Adrenal gland (tissue), 12 donors: Measurements from ENCODE around the gene SLC7A9. TPM values are rescaled to one million over a fixed set of nuclear protein-coding genes. Genes with fewer than 3 reads are reported as not detected.
"Not testable (repeated sequence)": the region's sequence is repeated elsewhere in the genome, so short reads cannot be mapped to it uniquely, and the experiment has no call there.

Source experiments
- DNase-seq, 7 donors: peaks; one replicate each; pipeline ENCODE4 v3.0.0-alpha.2; 2019 to 2020
- H3K27ac ChIP-seq, 5 donors: fragments of 200-600 bp; sonication (generic) in 4 of 5; 1 replicate in 3 of 5; 2 replicates in 2 of 5; pipeline versions ENCODE4 v1.5.1 to v1.8.0; 2016 to 2020; ENCODE audit warnings: mild to moderate bottlenecking in 1 of 5
- H3K27me3 ChIP-seq: fragments of 200-600 bp; 2 replicates; pipeline ENCODE4 v1.8.0; 2021
- H3K36me3 ChIP-seq, 2 donors: fragments of 200-600 bp; replicated peaks in 1 of 2; 1 replicate in 1 of 2; 2 replicates in 1 of 2; pipeline versions ENCODE4 v1.5.1 to v1.8.0; 2018 to 2022
- H3K4me1 ChIP-seq, 2 donors: fragments of 200-600 bp; replicated peaks in 1 of 2; 1 replicate in 1 of 2; 2 replicates in 1 of 2; pipeline versions ENCODE4 v1.5.1 to v1.8.0; 2018 to 2021
- H3K4me3 ChIP-seq, 4 donors: fragments of 200-600 bp; sonication (generic) in 3 of 4; one replicate each; pipeline ENCODE4 v1.5.1; 2016 to 2018
- H3K9me3 ChIP-seq, 3 donors: fragments of 200-600 bp; sonication (generic) in 1 of 3; replicated peaks in 1 of 3; 1 replicate in 2 of 3; 2 replicates in 1 of 3; pipeline versions ENCODE4 v1.5.1 to v1.8.0; 2016 to 2021
- POLR2A ChIP-seq, 2 donors: fragments of 450-650 bp; IDR thresholded peaks; one replicate each; pipeline ENCODE4 v1.6.1; 2017; ENCODE audit warnings: antibody characterized with exemption in 2 of 2, mild to moderate bottlenecking in 2 of 2, moderate library complexity in 1 of 2
- WGBS, 4 donors: extraction: QIAGEN DNeasy Blood & Tissue Kit in 2 of 4; methylation state at CpG; one replicate each; pipeline versions ENCODE4 v1.1.5 to v1.1.7; 2013 to 2017; 5-methylcytosine and 5-hydroxymethylcytosine counted together
- intact Hi-C, 2 donors: fragments of 100-400 bp; cut with DNase I; formaldehyde crosslinking; loops; one replicate each; pipeline versions ENCODE4 v1.14.1 to v1.15.0; 2022 to 2023
- polyA plus RNA-seq, 3 donors: library from polyadenylated mRNA; stranded (reverse); fragments of 200-250 nt in 2 of 3; fragments of 350-450 nt in 1 of 3; fragmentation: Illumina TruSeq in 1 of 3; extraction: RNeasy Lipid Tissue Mini Kit (QIAGEN cat#74804) in 1 of 3; gene quantifications; one replicate each; pipeline ENCODE4 v1.2.3, GENCODE V29; 2013 to 2014
- total RNA-seq, 9 donors: library from RNA; depleted of rRNA in 4 of 9; stranded (reverse); fragments of >200 nt in 4 of 9; fragments of 120-200 nt in 1 of 9; fragmentation: NEBNext Ultra II Directional in 1 of 9; extraction: Animal tissue kit (Norgen Biotek cat#: 25700) in 1 of 9; gene quantifications; one replicate each; pipeline versions ENCODE4 v1.1.0 to v1.2.4, GENCODE V29; 2013 to 2023
- TF ChIP-seq, protein P1 (sequence below), 6 experiments: fragments of 450-650 bp in 4 of 6; fragments of 200-600 bp in 2 of 6; sonication (generic) in 1 of 6; IDR thresholded peaks; 1 replicate in 5 of 6; 2 replicates in 1 of 6; pipeline versions ENCODE4 v1.5.1 to v1.8.0; 2016 to 2021; ENCODE audit warnings: antibody characterized with exemption in 6 of 6, mild to moderate bottlenecking in 2 of 6, moderate library complexity in 1 of 6
- donor health status: healthy with polysubstance abuse.
- donor health status: Bipolar disorder and iron deficiency.
- donor health status: DM: yes; HTN: yes; CAD: no.
- donor health status: DM: no; HTN: no; CAD: no.
- donor health status: DM: no; HTN: no; CAD: no.
- donor health status: DM: yes; HTN: yes; CAD: no.

Gene SLC7A9
- total and polyA plus RNA-seq, 12 donors, result 0.11 to 0.51 (median 0.48) TPM; not detected in 5

DNA sequence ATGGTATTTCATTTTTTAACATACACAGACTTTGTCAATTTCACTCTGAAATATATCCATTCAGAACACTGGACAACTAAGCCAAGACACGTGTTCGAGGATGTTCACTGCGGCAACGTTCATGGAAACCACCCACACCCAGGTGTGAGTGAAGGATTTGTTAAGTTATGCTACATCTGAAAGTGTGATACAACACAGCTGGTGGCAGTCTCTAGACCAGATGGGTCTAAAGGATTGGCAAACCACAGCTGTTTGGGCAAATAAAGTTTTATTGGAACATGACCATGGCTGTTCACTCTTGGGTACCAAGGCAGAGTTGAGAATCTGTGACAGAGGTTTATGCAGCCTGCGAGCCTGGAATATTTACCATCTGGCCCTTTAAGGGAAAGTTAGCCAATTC, 12.0 kb downstream of the SLC7A9 start:
- no peak for DNase-seq
- no peak overlapping the region for H3K4me3 ChIP-seq
- H3K9me3 ChIP-seq, result no peaks in the 10 kb centered on the region
- H3K27ac ChIP-seq, result no peak overlapping the region
- H3K4me1 ChIP-seq, result no peaks in the 10 kb centered on the region
- 92 to 98% (median 95%) methylated on average over 5 of the region's 5 CpGs for WGBS, 4 donors
- H3K27me3 ChIP-seq, result no peaks in the 10 kb centered on the region
- no peaks in the 10 kb centered on the region for H3K36me3 ChIP-seq
- intact Hi-C loops, result no loop called here
- no peak for TF ChIP-seq POLR2A (IDR thresholded peaks at IDR 0.05)
- TF ChIP-seq, protein P1, sequence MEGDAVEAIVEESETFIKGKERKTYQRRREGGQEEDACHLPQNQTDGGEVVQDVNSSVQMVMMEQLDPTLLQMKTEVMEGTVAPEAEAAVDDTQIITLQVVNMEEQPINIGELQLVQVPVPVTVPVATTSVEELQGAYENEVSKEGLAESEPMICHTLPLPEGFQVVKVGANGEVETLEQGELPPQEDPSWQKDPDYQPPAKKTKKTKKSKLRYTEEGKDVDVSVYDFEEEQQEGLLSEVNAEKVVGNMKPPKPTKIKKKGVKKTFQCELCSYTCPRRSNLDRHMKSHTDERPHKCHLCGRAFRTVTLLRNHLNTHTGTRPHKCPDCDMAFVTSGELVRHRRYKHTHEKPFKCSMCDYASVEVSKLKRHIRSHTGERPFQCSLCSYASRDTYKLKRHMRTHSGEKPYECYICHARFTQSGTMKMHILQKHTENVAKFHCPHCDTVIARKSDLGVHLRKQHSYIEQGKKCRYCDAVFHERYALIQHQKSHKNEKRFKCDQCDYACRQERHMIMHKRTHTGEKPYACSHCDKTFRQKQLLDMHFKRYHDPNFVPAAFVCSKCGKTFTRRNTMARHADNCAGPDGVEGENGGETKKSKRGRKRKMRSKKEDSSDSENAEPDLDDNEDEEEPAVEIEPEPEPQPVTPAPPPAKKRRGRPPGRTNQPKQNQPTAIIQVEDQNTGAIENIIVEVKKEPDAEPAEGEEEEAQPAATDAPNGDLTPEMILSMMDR (IDR thresholded peaks at IDR 0.05), result no peak

DNA sequence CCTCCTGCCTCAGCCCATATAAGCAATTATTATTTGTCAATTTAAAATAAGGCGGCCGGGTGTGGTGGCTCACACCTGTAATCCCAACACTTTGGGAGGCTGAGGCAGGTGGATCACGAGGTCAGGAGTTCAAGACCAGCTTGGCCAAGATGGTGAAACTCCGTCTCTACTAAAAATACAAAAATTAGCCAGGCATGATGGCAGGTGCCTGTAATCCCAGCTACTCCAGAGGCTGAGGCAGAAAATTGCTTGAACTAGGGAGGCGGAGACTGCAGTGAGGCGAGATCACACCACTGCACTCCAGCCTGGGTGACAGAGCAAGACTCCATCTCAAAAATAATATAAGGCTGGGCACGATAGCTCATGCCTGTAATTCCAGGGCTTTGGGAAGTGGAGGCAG, 12.7 kb downstream of the SLC7A9 start:
- H3K36me3 ChIP-seq, DNase-seq, H3K4me3 ChIP-seq, intact Hi-C loops, H3K9me3 ChIP-seq, H3K27me3 ChIP-seq, H3K27ac ChIP-seq, H3K4me1 ChIP-seq: not testable (repeated sequence)
- 90 to 95% (median 93%) methylated on average over 7 of the region's 7 CpGs for WGBS, 4 donors

DNA sequence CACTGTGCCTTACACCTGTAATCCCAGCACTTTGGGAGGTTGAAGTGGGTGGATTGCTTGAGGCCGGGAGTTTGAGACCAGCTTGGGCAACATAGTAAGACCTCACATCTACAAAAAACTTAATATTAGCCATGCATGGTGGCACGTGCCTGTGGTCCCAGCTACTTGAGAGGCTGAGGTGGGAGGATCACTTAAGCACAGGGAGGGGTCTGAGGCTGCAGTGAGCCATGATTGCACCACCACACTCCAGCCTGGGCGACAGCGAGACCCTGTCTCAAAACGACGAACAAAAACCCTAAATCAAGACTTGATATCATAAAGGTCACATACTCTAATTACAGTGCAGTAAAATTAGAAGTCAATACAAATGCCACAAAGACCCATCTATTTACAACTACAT, 17.4 kb downstream of the SLC7A9 start:
- Histone ChIP-seq H3K4me1 (no peaks in the 10 kb centered on the region), H3K4me3 (no peak overlapping the region), H3K27ac (no peak overlapping the region), H3K27me3 (no peaks in the 10 kb centered on the region), H3K36me3 (no peaks in the 10 kb centered on the region), H3K9me3 (no peaks in the 10 kb centered on the region)
- TF ChIP-seq POLR2A (IDR thresholded peaks at IDR 0.05), result no peak
- intact Hi-C loops, result no loop called here
- WGBS, 4 donors, result 79 to 85% (median 84%) methylated on average over 6 of the region's 6 CpGs
- no peak for DNase-seq

DNA sequence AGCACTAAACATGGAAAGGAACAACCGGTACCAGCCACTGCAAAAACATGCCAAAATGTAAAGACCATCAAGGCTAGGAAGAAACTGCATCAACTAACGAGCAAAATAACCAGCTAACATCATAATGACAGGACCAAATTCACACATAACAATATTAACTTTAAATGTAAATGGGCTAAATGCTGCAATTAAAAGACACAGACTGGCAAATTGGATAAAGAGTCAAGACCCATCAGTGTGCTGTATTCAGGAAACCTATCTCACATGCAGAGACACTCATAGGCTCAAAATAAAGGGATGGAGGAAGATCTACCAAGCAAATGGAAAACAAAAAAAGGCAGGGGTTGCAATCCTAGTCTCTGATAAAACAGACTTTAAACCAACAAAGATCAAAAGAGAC, 21.5 kb downstream of the SLC7A9 start:
- WGBS, 4 donors, result no CpG with 5 or more reads among the region's 2 CpGs

DNA sequence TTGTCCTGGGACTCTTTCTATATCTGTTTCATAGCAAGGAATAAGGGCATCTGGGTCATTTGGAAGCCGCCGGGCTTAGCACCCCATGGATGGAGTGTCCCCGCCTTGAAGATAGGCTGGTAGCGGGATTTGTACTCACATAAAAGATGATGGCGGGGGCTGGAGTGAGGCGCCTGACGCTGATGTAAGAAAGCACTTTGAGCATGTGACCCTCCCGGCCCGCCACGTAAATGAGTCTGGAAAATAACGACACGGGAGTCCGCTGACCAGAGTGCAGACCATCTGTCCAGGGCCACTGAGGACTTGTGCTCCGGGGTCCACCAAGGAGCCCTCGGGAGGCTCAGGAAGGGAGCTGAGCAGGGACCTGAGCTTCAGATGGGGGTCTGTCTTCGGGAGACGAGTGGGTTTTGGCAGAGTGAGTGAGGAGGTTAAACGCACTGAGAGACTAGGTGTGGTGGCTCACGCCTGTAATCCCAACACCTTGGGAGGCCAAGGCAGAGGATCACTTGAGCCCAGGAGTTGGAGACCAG, 25.8 kb downstream of the SLC7A9 start:
- 92 to 96% (median 93%) methylated on average over 14 to 19 of the region's 19 CpGs for WGBS, 4 donors
- TF ChIP-seq, protein P1 (IDR thresholded peaks at IDR 0.05), result no peak
- TF ChIP-seq POLR2A (IDR thresholded peaks at IDR 0.05), result no peak
- H3K36me3 ChIP-seq, result no peaks in the 10 kb centered on the region
- no peak overlapping the region for H3K27ac ChIP-seq
- DNase-seq, result no peak
- H3K9me3 ChIP-seq, result no peaks in the 10 kb centered on the region
- intact Hi-C loops, result no loop called here
- no peaks in the 10 kb centered on the region for H3K27me3 ChIP-seq
- no peaks in the 10 kb centered on the region for H3K4me1 ChIP-seq
- H3K4me3 ChIP-seq, result no peak overlapping the region

More for the DNA sequence above, 21.5 kb downstream of the SLC7A9 start:
- H3K9me3 ChIP-seq, intact Hi-C loops, H3K4me1 ChIP-seq, H3K4me3 ChIP-seq, H3K27ac ChIP-seq, DNase-seq, H3K36me3 ChIP-seq, H3K27me3 ChIP-seq: not testable (repeated sequence)

DNA sequence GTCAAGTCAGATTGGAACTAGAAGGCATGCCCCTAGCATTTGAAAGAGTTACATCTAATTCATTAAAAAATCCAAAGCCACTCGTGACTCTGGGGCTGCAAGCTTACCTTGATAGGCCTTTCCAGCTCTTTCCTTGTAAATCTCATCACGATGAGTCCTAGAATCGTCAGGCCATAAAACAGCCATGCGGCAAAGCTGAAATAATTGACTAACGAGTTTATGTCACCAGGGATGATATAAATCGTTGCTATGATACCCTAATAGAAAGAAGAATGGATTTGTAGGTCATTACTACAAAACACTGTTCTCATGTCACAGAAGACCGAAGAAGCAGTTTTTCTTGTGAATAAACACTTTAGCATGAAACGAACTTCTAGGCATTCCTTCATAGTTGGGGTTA, 27.5 kb downstream of the SLC7A9 start:
- TF ChIP-seq POLR2A (IDR thresholded peaks at IDR 0.05), result no peak
- TF ChIP-seq, protein P1 (IDR thresholded peaks at IDR 0.05), result no peak
- Histone ChIP-seq H3K4me1 (no peaks in the 10 kb centered on the region), H3K4me3 (no peak overlapping the region), H3K27ac (no peak overlapping the region), H3K9me3 (no peaks in the 10 kb centered on the region), H3K27me3 (no peaks in the 10 kb centered on the region), H3K36me3 (no peaks in the 10 kb centered on the region)
- DNase-seq, result no peak
- WGBS, 4 donors, result 71 to 83% (median 77%) methylated on average over 8 of the region's 8 CpGs
- intact Hi-C loops, result no loop called here
